H1 (cell line): ENCODE data around the gene RALGDS. TPM values are rescaled to one million over a fixed set of nuclear protein-coding genes. Genes with fewer than 3 reads are reported as not detected.

ENCODE experiments used
- CTCF ChIA-PET: fragments of 300-600 bp; sonication (Branson Sonifier 250); formaldehyde crosslinking; loops from one replicate; lab custom pipeline; 2021; ENCODE audit not compliant: partially characterized antibody; lab: Charles Lee
- POLR2A ChIA-PET: fragments of 300-600 bp; sonication (Branson Sonifier 250); formaldehyde crosslinking; loops from one replicate; lab custom pipeline; 2021; ENCODE audit warnings: inconsistent platforms; ENCODE audit not compliant: partially characterized antibody; lab: Charles Lee
- DNase-seq, 2 experiments: peaks; one replicate each; pipeline versions ENCODE4 v3.0.0 to v3.0.0-alpha.2; 2010 to 2022; ENCODE audit warnings: low spot score in 2 of 2, low read depth in 1 of 2, mixed read lengths in 1 of 2
- FAIRE-seq: peaks from 2 replicates; lab custom pipeline; 2011; peaks lifted over from hg19 to GRCh38; lab: Jason Lieb, UNC
- H2AFZ ChIP-seq: 2 replicates; pipeline ENCODE4 v1.8.1; 2012; ENCODE audit warnings: low read length, inconsistent platforms
- H2AK5ac ChIP-seq: 2 replicates; pipeline ENCODE4 v1.6.1; 2013; ENCODE audit warnings: low read depth, low read length
- H2BK120ac ChIP-seq: replicated peaks from 2 replicates; pipeline ENCODE3; 2013; ENCODE audit warnings: low read depth, low read length, inconsistent platforms
- H2BK12ac ChIP-seq: 2 replicates; pipeline ENCODE4 v1.6.1; 2013; ENCODE audit warnings: low read depth, low read length
- H2BK15ac ChIP-seq: 2 replicates; pipeline ENCODE4 v1.6.1; 2013; ENCODE audit warnings: low read length
- H2BK20ac ChIP-seq: 2 replicates; pipeline ENCODE4 v1.6.1; 2013; ENCODE audit warnings: low read length
- H2BK5ac ChIP-seq: 2 replicates; pipeline ENCODE4 v1.6.1; 2013; ENCODE audit warnings: low read depth, low read length
- H3K14ac ChIP-seq: 2 replicates; pipeline ENCODE4 v1.6.1; 2013; ENCODE audit warnings: inconsistent platforms; ENCODE audit not compliant: insufficient read length
- H3K18ac ChIP-seq: 2 replicates; pipeline ENCODE4 v1.6.1; 2013; ENCODE audit warnings: low read length; ENCODE audit errors: extremely low read depth
- H3K23ac ChIP-seq: 2 replicates; pipeline ENCODE4 v1.6.1; 2013; ENCODE audit warnings: inconsistent platforms; ENCODE audit not compliant: insufficient read length
- H3K23me2 ChIP-seq: 2 replicates; pipeline ENCODE4 v1.6.1; 2013; ENCODE audit warnings: low read depth, low read length
- H3K27ac ChIP-seq: 2 replicates; pipeline ENCODE4 v1.6.1; 2011; ENCODE audit warnings: low read depth, low read length, inconsistent platforms
- H3K27me3 ChIP-seq, 4 experiments: replicated peaks in 1 of 4; 1 replicate in 1 of 4; 2 replicates in 3 of 4; pipeline versions ENCODE4 v1.6.1 to v1.8.1; 2011 to 2013; ENCODE audit warnings: low read length in 3 of 4, mild to moderate bottlenecking in 3 of 4, inconsistent platforms in 2 of 4, mixed read lengths in 2 of 4, moderate library complexity in 1 of 4; ENCODE audit not compliant: control insufficient read depth in 3 of 4, insufficient read depth in 3 of 4; ENCODE audit errors: extremely low read depth in 1 of 4
- H3K36me3 ChIP-seq, 4 experiments: 2 replicates each; pipeline versions ENCODE4 v1.6.1 to v1.8.1; 2011 to 2013; ENCODE audit warnings: mild to moderate bottlenecking in 4 of 4, low read length in 3 of 4, moderate library complexity in 2 of 4, control low read depth in 1 of 4, inconsistent platforms in 1 of 4; ENCODE audit not compliant: insufficient read depth in 4 of 4, control insufficient read depth in 2 of 4
- H3K4ac ChIP-seq: replicated peaks from 2 replicates; pipeline ENCODE3; 2013; ENCODE audit warnings: low read length, low read depth, mixed read lengths, inconsistent platforms; ENCODE audit not compliant: insufficient read length
- H3K4me1 ChIP-seq, 4 experiments: replicated peaks in 1 of 4; 1 replicate in 1 of 4; 2 replicates in 3 of 4; pipeline versions ENCODE4 v1.6.1 to v1.8.1; 2011 to 2013; ENCODE audit warnings: low read length in 3 of 4, inconsistent platforms in 2 of 4, mixed read lengths in 1 of 4; ENCODE audit not compliant: insufficient read depth in 4 of 4, control insufficient read depth in 3 of 4
- H3K4me2 ChIP-seq, 2 experiments: 2 replicates each; pipeline versions ENCODE4 v1.6.1 to v1.8.1; 2011 to 2013; ENCODE audit warnings: low read depth in 2 of 2, low read length in 2 of 2, control low read depth in 1 of 2, inconsistent platforms in 1 of 2, mild to moderate bottlenecking in 1 of 2; ENCODE audit not compliant: insufficient read depth in 1 of 2
- H3K4me3 ChIP-seq, 4 experiments: fragments of 200-600, 300-600 bp in 1 of 4; sonication (generic), shearing (Covaris generic), sonication (Bioruptor Twin) in 1 of 4; 2 replicates each; pipeline versions ENCODE4 v1.5.1 to v1.8.1; 2011 to 2016; ENCODE audit warnings: low read length in 4 of 4, low read depth in 3 of 4, control low read depth in 2 of 4, inconsistent platforms in 2 of 4, mild to moderate bottlenecking in 2 of 4, mixed read lengths in 1 of 4, moderate library complexity in 1 of 4; ENCODE audit not compliant: insufficient read depth in 2 of 4; ENCODE audit errors: extremely low read depth in 1 of 4
- H3K56ac ChIP-seq: replicated peaks from 2 replicates; pipeline ENCODE3; 2013; ENCODE audit warnings: low read depth, mild to moderate bottlenecking, mixed read lengths, low read length, inconsistent platforms; ENCODE audit not compliant: insufficient read length
- H3K79me1 ChIP-seq: 2 replicates; pipeline ENCODE4 v1.6.1; 2013; ENCODE audit warnings: low read depth, low read length, control low read depth
- H3K79me2 ChIP-seq, 2 experiments: 2 replicates each; pipeline versions ENCODE4 v1.6.1 to v1.8.1; 2012 to 2013; ENCODE audit warnings: low read length in 2 of 2, mild to moderate bottlenecking in 2 of 2, inconsistent platforms in 1 of 2; ENCODE audit not compliant: insufficient read depth in 2 of 2, control insufficient read depth in 1 of 2
- H3K9ac ChIP-seq, 4 experiments: replicated peaks in 1 of 4; 1 replicate in 1 of 4; 2 replicates in 3 of 4; pipeline versions ENCODE4 v1.6.1 to v1.8.1; 2011 to 2013; ENCODE audit warnings: low read depth in 3 of 4, low read length in 3 of 4, control low read depth in 2 of 4, mild to moderate bottlenecking in 2 of 4, moderate library complexity in 2 of 4, inconsistent platforms in 1 of 4; ENCODE audit errors: extremely low read depth in 1 of 4
- H3K9me3 ChIP-seq, 2 experiments: 2 replicates each; pipeline versions ENCODE4 v1.6.1 to v1.8.1; 2012 to 2013; ENCODE audit warnings: mild to moderate bottlenecking in 2 of 2, moderate library complexity in 2 of 2, control low read depth in 1 of 2, inconsistent platforms in 1 of 2, low read depth in 1 of 2, low read length in 1 of 2, mixed read lengths in 1 of 2; ENCODE audit not compliant: insufficient read depth in 2 of 2
- H4K20me1 ChIP-seq, 2 experiments: replicated peaks in 1 of 2; 2 replicates each; pipeline versions ENCODE3 to v1.8.1; 2011 to 2013; ENCODE audit warnings: inconsistent platforms in 2 of 2, low read length in 2 of 2, mild to moderate bottlenecking in 1 of 2; ENCODE audit not compliant: insufficient read depth in 2 of 2, control insufficient read depth in 1 of 2
- H4K5ac ChIP-seq: 2 replicates; pipeline ENCODE4 v1.6.1; 2013; ENCODE audit warnings: low read length, low read depth, mixed read lengths, inconsistent platforms; ENCODE audit not compliant: insufficient read length
- H4K8ac ChIP-seq: 2 replicates; pipeline ENCODE4 v1.8.0; 2013; ENCODE audit warnings: mild to moderate bottlenecking, moderate library complexity, low read length, inconsistent platforms; ENCODE audit not compliant: insufficient read depth; ENCODE audit errors: extremely low read depth
- H4K91ac ChIP-seq: replicated peaks from 2 replicates; pipeline ENCODE3; 2013; ENCODE audit warnings: low read length, mixed read lengths, inconsistent platforms; ENCODE audit not compliant: insufficient read length
- CHD1 ChIP-seq: IDR thresholded peaks from 2 replicates; pipeline ENCODE4 v1.6.1; 2012; ENCODE audit warnings: low read depth, low read length, improper control_type of control experiment
- E2F6 ChIP-seq: IDR thresholded peaks from 2 replicates; pipeline ENCODE4 v1.6.1; 2012; ENCODE audit warnings: inconsistent platforms
- JUND ChIP-seq: IDR thresholded peaks from 2 replicates; pipeline ENCODE4 v1.6.1; 2011; ENCODE audit warnings: mild to moderate bottlenecking, improper control_type of control experiment, low read length
- PHF8 ChIP-seq: fragments of 200-600 bp; sonication (generic); conservative IDR thresholded peaks from 2 replicates; pipeline ENCODE4 v1.7.1; 2012; ENCODE audit warnings: low read depth, mild to moderate bottlenecking, inconsistent platforms, low read length, moderate library complexity
- POLR2AphosphoS5 ChIP-seq: IDR thresholded peaks from 2 replicates; pipeline ENCODE4 v1.6.1; 2011; ENCODE audit warnings: low read depth, low read length
- SAP30 ChIP-seq: fragments of 300-600 bp; sonication (generic); IDR thresholded peaks from 2 replicates; pipeline ENCODE4 v1.7.1; 2012; ENCODE audit warnings: low read length, moderate library complexity, mild to moderate bottlenecking, inconsistent platforms; ENCODE audit not compliant: insufficient read depth, insufficient replicate concordance
- SP2 ChIP-seq: IDR thresholded peaks from 2 replicates; pipeline ENCODE4 v1.6.1; 2012; ENCODE audit warnings: mild to moderate bottlenecking, low read length, inconsistent platforms
- SP4 ChIP-seq: IDR thresholded peaks from 2 replicates; pipeline ENCODE4 v1.6.1; 2012; ENCODE audit warnings: low read length, inconsistent platforms
- SRF ChIP-seq: IDR thresholded peaks from 2 replicates; pipeline ENCODE4 v1.6.1; 2011; ENCODE audit warnings: mild to moderate bottlenecking, low read depth, low read length, moderate library complexity
- TEAD4 ChIP-seq: IDR thresholded peaks from 2 replicates; pipeline ENCODE4 v1.6.1; 2012; ENCODE audit warnings: low read depth, low read length, inconsistent platforms, mixed read lengths
- WGBS, 2 experiments: shearing (Covaris generic) in 1 of 2; methylation state at CpG; one replicate each; pipeline versions ENCODE4 v1.1.6 to v1.1.7; 2013 to 2015; ENCODE audit warnings: low lambda C conversion rate in 2 of 2, mixed read lengths in 2 of 2, inconsistent platforms in 1 of 2, low coverage in 1 of 2, missing lambda C conversion rate in 1 of 2; ENCODE audit not compliant: insufficient replicate concordance in 2 of 2, insufficient coverage in 1 of 2, insufficient read length in 1 of 2; ENCODE audit errors: extremely low coverage in 1 of 2, missing lambda C conversion rate in 1 of 2; 5-methylcytosine and 5-hydroxymethylcytosine counted together
- polyA plus RNA-seq, 7 experiments: library from polyadenylated mRNA; depleted of rRNA in 3 of 7; stranded (reverse) in 5 of 7; unstranded in 2 of 7; fragments of >200 nt in 5 of 7; fragments of 200-250 nt in 2 of 7; gene quantifications; 1 replicate in 5 of 7; 2 replicates in 1 of 7; 4 replicates in 1 of 7; pipeline versions ENCODE4 v1.2.1 to v1.2.3, GENCODE V29; 2011 to 2013; ENCODE audit warnings: missing spikeins in 2 of 7, mixed read lengths in 2 of 7
- total RNA-seq: library from RNA; stranded (reverse); fragmentation: NEBNext Ultra II Directional; extraction: Animal tissue kit (Norgen Biotek cat#: 25700); gene quantifications from 2 replicates; pipeline ENCODE4 v1.2.1, GENCODE V29; 2021

The RALGDS gene
- total and polyA plus RNA-seq, 2 of the 8 experiments (the other 6 are each of a cell fraction or from before 2014, with no cell fraction given), result 14.5 to 25.5 TPM

- Histone ChIP-seq H3K14ac (no peak overlapping the region), H3K36me3 (no peaks in the 10 kb centered on the region), H3K18ac (no peak overlapping the region), H3K4me1 (peaks cover 0 to 3% (median 3%) of the 10 kb centered on the region in 4 experiments; a peak in 4 of 7 replicates), H4K20me1 (peaks cover 0 to 6% of the 10 kb centered on the region in 2 experiments), H3K79me2 (no peaks in the 10 kb centered on the region), H3K9me3 (no peaks in the 10 kb centered on the region), H3K56ac (no peak overlapping the region), H4K5ac (no peak overlapping the region), H4K91ac (no peak overlapping the region), H2BK5ac (no peak overlapping the region), H4K8ac (no peak overlapping the region), H2BK15ac (no peak overlapping the region), H2BK20ac (no peak overlapping the region), H3K4me2 (no peak overlapping the region), H2BK120ac (no peak overlapping the region), H3K27me3 (no peaks in the 10 kb centered on the region), H3K23me2 (peaks cover 4% of the 10 kb centered on the region; the same call in 1 of the 2 replicates), H2BK12ac (no peak overlapping the region), H3K27ac (no peak overlapping the region), H3K4me3 (no peak overlapping the region), H3K23ac (no peak overlapping the region), H3K79me1 (no peaks in the 10 kb centered on the region), H2AFZ (no peak overlapping the region), H2AK5ac (no peak overlapping the region), H3K9ac (no peak overlapping the region), H3K4ac (no peak overlapping the region)
- TF ChIP-seq CHD1 (no peak), JUND (no peak), PHF8 (no peak), SP2 (no peak), E2F6 (no peak), SP4 (no peak), SRF (no peak), SAP30 (no peak), POLR2AphosphoS5 (no peak), TEAD4 (no peak)
- POLR2A ChIA-PET, result interaction anchor here (0.7 kb wide), 1 partner anchor 234 kb away, joined by 3 read pairs; no protein-coding TSS in a partner anchor
- WGBS, 2 experiments, result 91% methylated on average over 11 of the region's 13 CpGs; no CpG with 5 or more reads in 1 of the 2 experiments
- FAIRE-seq, result no peak
- no peak for DNase-seq
- CTCF ChIA-PET, result interaction anchor here (0.9 to 1.4 kb wide), 2 partner anchors 22 to 132 kb away, joined by 3 to 5 read pairs; no protein-coding TSS in a partner anchor
Measured at GRCh38 chr9:133154097-133154989, 33.3 kb upstream of the RALGDS start.
